Central memory CD4-positive, alpha-beta T cell (primary cell): ENCODE results near the gene TTLL8.

ENCODE experiments used
- DNase-seq: peaks from one replicate; pipeline ENCODE4 v3.0.0; 2022

The TTLL8 gene

DNA sequence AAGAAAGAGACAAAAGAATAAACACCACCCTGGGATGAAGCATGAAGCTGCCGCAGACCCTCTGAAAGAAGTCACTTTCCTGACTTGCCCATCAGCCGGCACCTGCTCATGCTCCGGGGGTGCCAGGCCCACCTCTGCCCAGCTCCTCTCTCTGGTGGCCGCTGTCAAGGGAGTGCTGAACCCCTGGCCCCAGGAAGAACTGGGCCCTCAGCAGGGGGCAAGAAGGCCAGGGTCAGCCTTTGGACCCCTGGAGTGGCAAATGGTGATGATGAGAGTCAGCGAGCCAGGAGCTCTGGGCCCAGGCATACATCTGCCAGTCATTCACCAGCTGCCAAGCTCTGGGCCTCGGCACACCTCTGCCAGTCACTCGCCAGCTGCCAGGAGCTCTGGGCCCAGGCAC, 17.4 kb downstream of the TTLL8 start:
- DNase-seq: no peak

DNA sequence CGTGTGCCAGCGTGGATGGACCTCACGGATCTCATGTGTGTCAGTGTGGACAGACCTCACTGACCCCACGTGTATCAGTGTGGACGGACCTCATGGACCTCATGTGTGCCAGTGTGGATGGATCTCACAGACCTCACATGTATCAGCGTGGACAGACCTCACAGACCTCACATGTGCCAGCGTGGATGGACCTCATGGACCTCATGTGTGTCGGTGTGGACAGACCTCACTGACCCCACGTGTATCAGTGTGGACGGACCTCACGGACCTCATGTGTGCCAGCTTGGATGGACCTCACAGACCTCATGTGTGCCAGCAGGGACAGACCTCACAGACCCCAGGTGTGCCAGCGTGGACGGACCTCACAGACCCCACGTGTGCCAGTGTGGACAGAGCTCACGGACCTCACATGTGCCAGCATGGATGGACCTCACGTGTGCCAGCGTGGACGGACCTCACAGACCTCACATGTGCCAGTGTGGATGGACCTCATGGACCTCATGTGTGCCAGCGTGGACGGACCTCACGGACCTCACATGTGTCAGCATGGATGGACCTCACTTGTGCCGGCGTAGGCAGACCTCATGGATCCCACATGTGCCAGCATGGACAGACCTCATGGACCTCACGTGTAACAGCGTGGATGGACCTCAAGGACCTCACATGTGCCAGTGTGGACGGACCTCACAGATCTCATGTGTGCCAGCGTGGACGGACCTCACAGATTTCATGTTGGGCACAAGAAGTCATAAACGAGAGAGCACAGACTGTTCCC, 18.2 kb downstream of the TTLL8 start:
- no peak for DNase-seq

DNA sequence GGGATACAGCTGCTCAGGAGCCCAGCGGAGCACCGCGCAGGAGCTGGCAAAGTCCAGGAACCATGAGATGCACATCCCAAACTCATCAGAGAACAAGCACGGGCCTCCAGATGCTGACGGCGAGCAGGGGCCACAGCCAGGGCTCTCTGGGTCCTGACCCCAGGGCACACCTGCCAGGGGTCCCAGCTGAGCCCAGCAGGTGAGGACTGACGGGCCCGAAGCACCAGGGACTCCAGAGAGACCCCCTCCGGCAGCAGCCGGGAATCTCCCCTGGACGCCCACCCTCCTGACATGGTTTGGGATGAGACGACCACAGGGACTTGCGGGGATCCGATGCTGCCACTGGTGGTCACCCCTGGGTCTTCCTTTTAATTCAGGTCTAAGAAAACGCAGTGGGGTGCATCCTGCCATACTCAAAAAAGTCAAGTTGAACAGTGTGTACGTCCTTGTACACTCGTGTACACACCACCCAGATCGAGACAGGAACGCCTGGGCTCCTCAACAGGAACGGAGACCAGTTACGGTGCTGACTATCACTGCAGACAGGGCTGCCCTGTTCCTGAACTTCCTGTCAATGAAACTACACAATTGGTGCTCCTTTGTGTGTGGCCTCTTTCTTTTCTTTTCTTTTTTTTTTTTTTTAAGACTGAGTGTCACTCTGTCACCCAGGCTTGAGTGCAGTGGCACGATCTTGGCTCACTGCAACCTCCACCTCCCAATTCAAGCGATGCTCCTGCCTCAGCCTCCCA, 21.9 kb downstream of the TTLL8 start:
- no peak for DNase-seq

DNA sequence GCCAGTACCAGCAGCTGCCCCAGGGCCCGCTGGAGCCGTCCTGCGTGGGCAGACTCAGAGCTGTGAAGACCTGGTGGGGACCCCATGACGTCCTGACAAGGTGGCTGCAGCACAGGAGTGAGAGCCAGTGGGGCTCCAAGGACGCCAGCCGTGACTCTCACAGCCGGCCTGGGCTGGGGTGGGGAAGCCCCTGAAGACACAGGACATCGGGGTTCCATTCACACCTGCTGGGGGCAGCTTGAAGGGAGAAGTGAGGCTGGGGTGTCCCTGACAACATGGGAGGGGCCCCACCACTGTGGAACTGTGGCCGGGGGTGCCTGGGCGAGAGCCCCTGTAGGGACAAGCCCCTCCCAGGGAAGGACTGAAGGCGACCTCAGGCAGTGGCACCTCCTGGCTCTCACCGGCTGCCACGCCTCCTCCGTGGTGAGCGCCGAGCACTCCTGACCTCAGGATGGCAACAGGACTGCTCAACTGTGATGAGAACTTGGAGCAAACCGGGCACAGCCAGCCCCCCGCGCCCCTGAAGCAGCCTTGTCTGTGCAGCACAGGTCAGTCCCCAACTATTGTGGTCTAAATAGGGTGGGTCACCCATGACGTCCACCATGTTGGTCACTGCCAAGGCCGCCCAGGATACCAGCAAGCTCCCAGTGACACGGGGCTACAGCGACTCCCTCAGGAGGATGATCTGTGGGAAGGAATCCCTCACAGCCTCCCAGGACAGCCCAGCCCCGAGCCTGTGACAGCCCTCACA, 22.8 kb downstream of the TTLL8 start:
- DNase-seq: no peak

GRCh38 chr22:50034126-50035081, 23.7 kb downstream of the TTLL8 start:
- DNase-seq: no peak

DNA sequence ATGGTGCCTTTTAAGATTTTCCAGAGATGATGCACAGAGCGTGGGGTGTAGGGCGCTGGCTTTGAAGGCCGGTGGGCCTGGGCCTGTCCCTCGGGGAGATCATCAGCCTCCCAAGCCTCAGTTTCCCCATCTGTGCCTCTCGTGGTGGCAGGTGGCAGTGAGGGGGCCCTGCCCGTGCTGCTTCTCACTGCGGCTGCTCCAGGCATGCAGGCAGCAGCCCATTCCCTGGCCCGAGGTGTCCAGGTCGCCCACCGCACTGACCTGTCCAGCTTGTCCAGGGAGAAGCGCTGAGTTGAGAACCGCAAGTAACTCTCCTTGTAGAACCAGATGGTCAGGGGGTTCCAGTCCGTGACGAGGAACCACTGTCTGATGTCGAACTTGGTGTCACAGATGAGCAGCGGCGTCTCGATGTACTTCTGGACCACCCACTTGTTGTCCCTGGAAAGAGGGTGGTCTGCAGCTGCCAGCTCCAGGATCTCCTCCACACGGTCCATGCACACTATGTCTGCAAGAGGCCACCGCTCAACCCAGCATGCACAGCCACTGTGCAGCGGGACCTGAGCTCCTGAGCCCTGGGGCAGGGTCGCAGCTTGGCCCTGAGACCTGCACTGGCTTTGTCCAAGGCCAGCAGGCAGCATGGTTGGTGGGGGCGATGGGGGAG, 25.0 kb downstream of the TTLL8 start:
- DNase-seq: no peak

- DNase-seq: no peak
These were observed 25.8 kb downstream of the TTLL8 start for GRCh38 chr22:50032109-50032871.

DNA sequence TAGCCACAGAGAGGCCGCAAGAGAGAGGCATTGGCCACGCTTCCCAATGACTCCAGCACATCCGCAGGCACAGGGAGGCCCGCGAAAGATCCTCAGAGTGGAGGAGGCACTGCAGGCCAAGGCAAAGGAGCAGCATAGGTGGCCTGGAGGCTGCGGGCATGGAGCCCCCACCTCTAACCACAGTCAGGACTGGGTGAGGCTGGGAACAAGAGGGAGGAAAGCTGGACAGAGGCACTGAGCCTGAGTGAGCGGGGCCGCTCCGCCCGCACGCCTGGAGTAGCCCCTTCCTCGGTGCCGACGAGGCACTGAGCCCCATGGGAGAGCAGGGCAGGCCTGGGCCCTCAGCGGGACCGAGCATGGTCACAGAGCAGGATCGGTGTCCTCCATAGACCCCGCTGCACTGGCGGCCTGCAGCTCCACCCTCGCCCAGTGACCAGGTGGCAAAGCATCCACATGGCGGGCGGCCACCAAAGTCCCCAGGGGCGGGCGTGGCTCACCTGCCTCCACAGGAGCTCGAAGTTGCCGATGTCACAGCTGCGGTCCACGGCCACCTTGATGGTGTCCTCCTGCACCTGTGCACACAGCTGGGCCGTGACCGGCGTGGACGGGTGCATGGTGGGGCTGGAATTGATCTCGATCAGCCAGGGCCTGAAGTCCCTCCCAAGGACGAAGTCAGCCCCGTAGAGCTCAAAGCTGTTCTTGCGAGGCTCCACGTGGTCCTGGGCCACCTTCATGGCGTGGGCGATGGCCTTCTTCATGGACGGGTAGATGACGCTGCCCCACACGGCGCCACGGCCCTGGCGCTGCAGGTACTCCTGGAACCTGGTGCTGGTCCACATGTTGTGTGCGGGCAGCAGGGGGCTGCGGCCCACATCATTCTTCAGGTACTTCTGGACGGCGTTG, 26.7 kb downstream of the TTLL8 start:
- no peak for DNase-seq

DNA sequence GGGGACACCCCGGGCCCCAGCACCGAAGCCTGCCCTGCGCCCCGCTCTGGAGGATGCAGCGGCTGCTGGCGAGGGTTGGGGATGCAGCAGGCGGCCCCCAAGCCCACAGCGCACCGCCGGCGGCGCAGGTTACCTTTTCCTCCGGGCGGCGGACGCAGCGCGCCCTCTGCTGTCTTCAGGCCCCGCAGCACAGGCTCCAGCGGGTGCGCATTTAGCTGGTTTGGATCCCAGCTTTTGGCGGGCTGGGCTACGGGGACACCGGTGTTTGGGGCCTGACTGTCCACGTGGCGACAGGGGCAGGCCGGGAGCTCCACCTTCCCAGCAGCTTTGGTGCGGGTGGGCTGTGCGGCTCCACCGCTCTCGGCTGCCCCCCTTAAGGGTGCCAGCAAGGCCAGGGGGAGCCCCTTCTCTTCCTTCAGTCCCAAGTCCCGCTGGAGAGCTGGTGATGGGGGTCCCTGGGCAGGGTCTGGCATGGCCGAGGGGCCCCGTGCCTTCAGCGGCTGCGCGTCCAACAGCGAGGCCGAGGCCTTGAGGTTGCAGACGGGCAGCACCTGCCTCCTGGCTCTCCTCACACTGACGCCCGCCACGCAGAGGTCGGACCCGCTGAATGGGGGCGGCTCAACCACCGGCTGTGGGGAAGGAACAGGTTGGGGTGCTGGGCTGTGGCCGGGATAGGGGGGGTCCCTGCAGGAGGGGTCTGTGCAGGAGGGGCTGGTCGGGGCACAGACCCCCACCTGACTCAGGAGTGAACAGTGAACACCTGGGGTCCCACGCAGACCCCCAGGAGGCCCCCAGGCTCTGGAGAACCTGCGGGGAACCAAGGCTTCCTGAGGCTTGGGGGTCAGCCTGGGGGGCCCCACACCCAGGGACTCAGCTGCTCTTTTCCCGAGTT, 27.6 kb downstream of the TTLL8 start:
- peak; percentile 74 for DNase-seq

- peak; percentile 42 for DNase-seq
These were observed 30.2 kb downstream of the TTLL8 start for GRCh38 chr22:50027639-50028537.

DNA sequence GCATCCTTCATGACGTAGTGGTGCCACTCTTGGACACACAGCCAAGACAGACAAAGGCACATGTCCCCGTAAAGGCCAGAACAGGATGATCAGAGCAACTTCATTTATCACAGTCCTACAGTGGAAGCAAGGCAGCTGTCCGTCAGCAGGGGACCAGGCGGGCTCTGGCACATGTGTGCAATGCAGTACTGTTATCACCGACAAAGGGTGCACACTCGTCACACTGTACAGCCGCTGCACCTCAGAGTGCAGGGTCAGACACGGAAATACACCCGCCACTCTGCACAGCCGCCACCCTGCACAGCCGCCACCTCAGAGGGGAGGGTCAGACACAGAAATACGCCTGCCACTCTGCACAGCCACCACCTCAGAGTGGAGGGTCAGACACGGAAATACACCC, 32.1 kb downstream of the TTLL8 start:
- DNase-seq: no peak

DNA sequence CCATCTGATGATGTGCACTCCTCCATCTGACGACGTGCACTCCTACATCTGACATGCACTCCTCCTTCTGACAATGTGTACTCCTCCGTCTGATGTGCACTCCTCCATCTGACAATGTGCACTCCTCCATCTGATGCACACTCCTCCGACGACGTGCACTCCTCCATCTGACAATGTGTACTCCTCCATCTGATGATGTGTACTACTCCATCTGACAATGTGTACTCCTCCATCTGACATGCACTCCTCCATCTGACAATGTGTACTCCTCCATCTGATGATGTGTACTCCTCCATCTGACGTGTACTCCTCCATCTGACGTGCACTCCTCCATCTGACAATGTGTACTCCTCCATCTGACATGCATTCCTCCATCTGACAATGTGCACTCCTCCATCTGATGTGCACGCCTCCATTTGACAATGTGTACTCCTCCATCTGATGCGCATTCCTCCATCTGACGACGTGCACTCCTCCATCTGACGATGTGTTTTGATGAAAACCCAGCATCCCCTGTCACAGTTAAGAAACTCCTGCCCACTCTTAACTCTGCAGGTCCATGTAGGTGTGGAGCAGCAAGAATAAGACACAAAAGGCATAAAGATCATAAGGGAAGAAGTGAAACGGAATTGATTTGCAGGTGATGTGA, 35.8 kb downstream of the TTLL8 start:
- no peak for DNase-seq

DNA sequence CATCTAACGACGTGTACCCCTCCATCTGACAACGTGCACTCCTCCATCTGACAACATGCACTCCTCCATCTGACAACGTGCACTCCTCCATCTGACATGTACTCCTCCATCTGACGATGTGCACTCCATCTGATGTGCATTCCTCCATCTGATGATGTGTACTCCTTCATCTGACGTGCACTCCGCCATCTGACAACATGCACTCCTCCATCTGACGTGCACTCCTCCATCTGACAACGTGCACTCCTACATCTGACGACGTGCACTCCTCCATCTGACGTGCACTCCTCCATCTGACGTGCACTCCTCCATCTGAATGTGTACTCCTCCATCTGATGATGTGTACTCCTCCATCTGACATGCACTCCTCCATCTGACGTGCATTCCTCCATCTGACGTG, 37.5 kb downstream of the TTLL8 start:
- DNase-seq: no peak

DNA sequence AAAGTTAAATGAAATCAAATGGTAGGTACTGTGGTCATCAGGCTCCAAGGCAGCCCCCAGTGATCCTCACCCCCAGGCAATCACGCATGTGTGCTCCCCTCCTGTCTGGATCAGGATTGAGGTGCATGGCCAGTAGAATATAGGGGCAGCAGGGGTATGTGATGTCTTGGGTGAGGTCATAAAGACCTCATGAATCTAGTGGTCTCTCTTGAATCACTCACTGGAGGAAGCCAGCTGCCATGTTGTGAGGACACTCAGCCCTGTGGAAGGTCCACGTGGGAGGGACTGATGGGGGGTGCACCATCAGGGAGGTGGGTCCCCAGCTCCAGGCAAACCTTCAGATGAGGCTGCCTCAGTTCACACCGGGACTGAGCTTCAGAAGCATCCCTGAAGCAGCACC, 38.8 kb downstream of the TTLL8 start:
- no peak for DNase-seq

- peak; percentile 62 for DNase-seq
These were observed 39.4 kb downstream of the TTLL8 start for GRCh38 chr22:50018608-50019285.

DNA sequence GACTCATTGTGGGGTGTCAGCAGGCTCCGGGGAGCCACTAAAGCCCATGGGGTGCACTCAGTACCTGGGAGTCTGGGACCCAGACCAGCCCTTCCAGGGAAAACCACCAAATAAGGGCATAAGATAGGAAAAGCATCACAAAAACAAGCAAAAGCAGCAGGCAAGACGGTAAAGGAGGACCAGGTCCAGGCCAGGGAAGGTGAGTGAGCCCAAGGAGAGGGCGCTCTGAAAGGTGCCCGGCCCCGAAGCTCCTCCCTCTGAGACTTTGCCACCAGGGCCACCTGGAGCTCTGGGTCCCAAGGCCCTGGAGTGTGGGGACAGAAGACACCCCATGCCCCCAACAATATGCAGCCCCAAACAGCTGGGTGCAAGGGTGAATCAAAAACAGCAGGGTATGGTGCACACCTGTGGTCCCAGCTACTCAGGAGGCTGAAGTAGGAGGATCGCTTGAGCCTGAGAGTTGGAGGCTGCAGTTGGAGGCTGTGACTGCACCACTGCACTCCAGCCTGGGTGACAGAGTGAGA, 40.3 kb downstream of the TTLL8 start:
- DNase-seq: no peak
